K562 treated with DMSO at 1 percent for 48 hours (cell line): ENCODE measurements around the gene HOXB1. TPM values are rescaled to one million over a fixed set of nuclear protein-coding genes. Genes with fewer than 3 reads are reported as not detected.

Source experiments
- total RNA-seq: library from RNA; unstranded; fragments of 300-600 nt; gene quantifications from 2 replicates; pipeline ENCODE4 v1.2.3, GENCODE V29; 2022; ENCODE audit warnings: low replicate concordance; ENCODE audit errors: extremely low read depth

HOXB1 gene
- not detected in 2 replicates for total RNA-seq

DNA sequence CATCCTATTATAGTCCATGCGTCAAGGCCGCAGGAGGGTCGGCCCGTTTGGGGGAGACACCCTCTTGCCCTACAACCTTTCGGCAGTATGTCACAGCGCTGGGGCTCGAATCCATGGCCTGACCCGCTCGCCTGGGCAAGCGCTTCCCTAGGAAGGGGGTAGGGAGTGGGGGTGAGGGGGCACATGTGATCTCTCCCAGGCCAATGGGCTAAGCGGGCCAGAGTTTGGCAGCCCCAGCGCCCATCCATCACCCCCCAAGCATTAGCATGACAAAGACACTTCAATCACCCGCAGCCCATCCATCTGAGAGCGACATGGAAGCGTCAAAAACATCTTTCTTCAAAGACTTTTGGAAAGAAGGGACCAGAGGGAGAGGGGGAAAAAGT lies at the start of gene HOXB1:
Gene HOXB1, minus strand, starts transcription at position 125 of the 386 bp plus-strand sequence. Its CDS starts 107 bp downstream, at position 18.

DNA sequence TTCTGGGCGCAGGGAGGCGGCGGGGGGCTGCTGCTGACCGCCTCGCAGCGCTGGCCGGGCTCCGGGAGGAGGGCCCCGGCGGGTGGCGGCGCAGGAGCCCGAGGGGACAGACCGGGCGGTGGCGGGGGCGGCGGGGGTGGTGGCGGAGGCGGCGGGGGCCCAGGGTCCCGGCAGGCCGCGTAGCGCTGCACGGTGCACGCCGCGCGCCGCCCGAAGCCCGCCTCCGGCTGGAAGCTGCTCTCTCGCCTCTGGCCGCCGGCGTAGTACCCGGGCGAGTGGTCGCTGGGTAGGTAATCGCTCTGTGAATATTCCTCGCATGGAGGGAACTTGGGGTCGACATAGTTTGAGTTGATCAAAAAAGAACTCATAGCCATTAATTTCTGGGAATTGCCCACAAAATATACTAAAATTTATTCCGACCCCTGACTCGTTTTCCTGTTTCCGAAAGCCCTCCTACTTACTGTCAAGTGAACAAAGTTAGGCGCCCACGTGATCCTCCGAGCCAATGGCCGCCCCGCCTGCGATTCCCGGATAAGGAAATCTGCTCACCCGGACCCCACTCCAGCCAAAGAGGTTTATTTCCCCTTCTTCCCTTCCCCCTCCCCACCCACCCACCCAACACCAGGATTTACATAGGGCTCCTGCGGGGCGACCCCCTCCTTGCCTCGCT lies 47.3 kb upstream of the HOXB1 start, which contains the start of gene HOXB4:
Gene HOXB4, minus strand, starts transcription at position 405 of the 670 bp plus-strand sequence. Its CDS starts 31 bp downstream, at position 374.

DNA sequence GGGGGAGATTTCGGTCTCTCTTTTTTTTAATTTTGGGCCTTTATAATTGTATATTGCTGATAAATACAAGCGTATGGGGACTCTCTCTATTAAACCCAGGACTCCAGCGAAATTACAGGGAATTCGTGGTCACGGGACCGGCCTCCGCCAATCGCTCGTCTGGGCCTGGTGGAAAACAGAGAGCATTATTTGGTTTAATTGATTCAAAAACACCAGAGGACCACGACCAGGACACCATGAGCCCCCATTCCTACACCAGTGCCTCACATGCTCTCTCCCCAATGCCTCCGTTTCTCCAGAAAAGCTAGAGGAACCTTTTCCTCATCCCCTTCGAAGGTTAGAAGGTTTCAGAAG lies 14.2 kb upstream of the HOXB1 start, which contains the start of gene HOXB2:
Gene HOXB2, minus strand, starts transcription at position 88 of the 354 bp plus-strand sequence. CDS start 198 bp downstream, outside the sequence.

Other genes with a start within 250 kb of the HOXB1 start
- gene SKAP1, start 100.8 kb downstream of the HOXB1 start, total RNA-seq: not detected in 2 replicates
- gene HOXB2, start 14.1 kb upstream of the HOXB1 start, total RNA-seq: not detected in 2 replicates
- not detected in 2 replicates for gene HOXB4, start 47.3 kb upstream of the HOXB1 start, total RNA-seq
- not detected in 2 replicates for gene HOXB3, start 59.2 kb upstream of the HOXB1 start, total RNA-seq
- gene HOXB5, start 62.8 kb upstream of the HOXB1 start, total RNA-seq: not detected in 2 replicates
- not detected in 2 replicates for gene HOXB6, start 74.0 kb upstream of the HOXB1 start, total RNA-seq
- not detected in 2 replicates for gene HOXB7, start 80.0 kb upstream of the HOXB1 start, total RNA-seq
- gene HOXB8, start 84.3 kb upstream of the HOXB1 start, total RNA-seq: not detected in 2 replicates
- not detected in 2 replicates for gene HOXB9, start 95.3 kb upstream of the HOXB1 start, total RNA-seq
- gene PRAC1, start 191.5 kb upstream of the HOXB1 start, total RNA-seq: not detected in 2 replicates
- gene PRAC2, start 192.2 kb upstream of the HOXB1 start, total RNA-seq: not detected in 2 replicates
- gene HOXB13, start 197.7 kb upstream of the HOXB1 start, total RNA-seq: not detected in 2 replicates